NOMO-1 treated with DMSO at 0.1 percent for 48 hours (cell line): ENCODE results near the gene FAM163A.
A peak's percentile ranks its signal among the peaks of the same experiment; 100 is the strongest.

ENCODE experiments used
- DNase-seq: peaks from one replicate; lab custom pipeline; 2025; ENCODE audit not compliant: unreplicated experiment; lab: John Stamatoyannopoulos, UW

Gene FAM163A

DNA sequence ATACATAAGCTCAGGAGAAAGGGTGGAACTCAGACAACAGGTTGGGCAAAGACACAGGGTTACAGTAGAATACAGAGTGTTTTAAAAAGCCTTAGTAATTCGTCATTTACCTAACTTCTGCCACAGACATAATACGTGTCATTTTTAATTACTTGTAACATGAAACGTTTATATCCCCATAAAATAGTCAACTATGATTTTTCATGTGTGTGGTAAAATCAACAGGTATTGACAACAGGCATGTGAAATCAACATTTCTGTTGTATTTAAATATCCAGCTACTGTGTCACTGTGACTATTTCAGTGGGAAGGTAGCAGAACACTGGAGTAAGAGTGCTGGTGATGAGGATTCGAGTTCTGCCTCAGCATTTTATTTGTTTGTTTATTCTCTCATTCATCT, 5.7 kb downstream of the FAM163A start:
- no peak for DNase-seq

- DNase-seq, result no peak
These were observed 7.5 kb downstream of the FAM163A start for GRCh38 chr1:179750630-179751029.

- no peak for DNase-seq
These were observed 10.0 kb downstream of the FAM163A start for GRCh38 chr1:179753061-179753460.

DNA sequence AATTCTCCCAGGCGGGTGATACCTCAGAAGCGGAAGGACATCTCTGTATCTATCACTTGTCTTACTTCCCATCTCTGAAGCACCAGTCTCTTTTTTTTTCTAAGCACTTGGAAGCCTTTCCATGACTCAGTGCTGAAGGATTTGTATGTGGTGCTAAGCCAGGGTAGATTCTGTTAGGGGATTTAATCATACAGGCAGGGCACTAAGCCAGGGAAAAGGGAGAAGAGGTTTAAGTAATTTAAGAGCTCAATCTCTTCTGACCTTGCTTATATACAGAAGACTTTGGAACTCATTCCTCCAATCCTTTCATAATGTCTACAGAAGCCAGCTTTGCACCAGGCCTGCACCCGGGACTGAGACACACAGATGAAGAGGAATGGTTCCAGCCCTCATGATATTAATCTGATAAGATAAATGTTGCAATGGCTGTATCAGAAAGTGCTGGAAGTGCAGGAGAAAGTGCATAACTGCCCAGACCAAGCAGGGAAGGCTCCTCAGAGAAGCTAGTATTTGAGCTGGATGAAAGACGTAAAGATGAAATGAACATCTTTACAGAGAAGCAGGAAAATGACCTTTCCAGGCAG, 11.0 kb downstream of the FAM163A start:
- DNase-seq, result no peak

GRCh38 chr1:179757933-179758332, 14.8 kb downstream of the FAM163A start:
- DNase-seq, result no peak

- DNase-seq, result no peak
These were observed 17.4 kb downstream of the FAM163A start for GRCh38 chr1:179760521-179760920.

- no peak for DNase-seq
These were observed 18.2 kb downstream of the FAM163A start for GRCh38 chr1:179761296-179761695.

- no peak for DNase-seq
These were observed 19.0 kb downstream of the FAM163A start for GRCh38 chr1:179761846-179762640.

DNA sequence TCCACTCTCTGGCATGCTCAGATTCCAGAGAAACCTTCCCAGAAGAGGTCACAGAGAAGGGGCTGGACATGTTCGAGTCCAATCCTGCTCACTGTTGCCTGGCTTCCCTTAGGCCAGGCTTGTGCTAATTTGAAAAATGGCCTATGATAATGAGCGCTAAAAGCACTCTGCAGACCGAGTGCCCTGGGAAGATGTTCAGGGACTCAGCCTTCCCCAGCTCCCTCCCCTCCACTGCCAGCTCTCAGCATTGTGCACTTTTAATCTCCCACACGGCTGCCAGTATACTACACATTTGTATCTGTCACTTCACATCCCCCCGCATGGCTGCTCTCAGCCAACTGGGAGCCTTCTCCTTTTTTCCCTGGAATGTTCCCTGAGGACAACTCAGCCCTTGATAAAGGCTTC, 24.1 kb downstream of the FAM163A start:
- DNase-seq, result no peak

DNA sequence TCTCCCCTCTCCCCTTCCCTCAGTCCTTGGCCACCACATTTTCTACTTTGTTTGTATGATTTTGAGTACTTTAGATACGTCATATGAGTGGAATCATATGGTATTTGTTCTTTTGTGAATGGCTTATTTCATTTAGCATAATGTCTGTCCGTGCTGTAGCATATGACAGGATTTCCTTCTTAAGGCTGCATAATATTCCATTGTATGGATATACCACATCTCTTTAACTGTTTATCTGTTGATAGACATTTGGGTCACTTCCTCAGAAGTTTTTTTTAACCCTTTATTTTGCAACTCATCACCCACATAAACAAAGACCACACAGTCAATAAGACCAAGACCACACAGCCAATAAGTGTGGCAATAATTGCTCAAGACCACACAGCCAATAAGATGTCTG, 24.9 kb downstream of the FAM163A start:
- DNase-seq, result no peak

DNA sequence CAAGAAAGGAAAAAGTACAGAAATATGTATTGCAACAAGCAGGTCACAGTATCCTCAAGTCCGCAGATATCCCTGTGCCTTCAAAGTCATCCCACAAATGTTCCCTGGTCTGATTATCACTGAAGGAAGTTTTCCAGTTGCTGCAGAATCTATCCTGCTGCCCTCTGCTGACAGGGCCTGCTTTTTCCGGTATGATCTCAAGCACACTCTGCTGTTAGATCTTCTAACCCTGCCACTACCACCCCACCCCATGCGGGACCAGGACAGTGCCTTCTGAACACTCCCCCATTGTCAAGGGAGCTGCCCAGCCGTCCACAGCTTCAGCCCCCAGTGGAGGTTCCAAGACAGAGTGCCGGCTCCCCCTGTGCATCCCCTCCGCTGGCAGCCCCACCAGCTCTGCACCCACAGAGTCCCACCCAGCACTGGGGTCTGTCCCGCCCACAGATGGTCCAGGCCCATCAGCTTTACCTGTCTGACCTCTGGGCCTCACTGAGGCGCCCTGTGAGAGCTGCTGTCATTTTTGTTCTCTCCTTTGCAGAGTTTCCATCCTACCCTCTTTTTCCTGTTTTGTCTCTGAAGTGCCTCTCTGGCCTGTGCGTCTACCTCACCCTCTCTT, 27.9 kb downstream of the FAM163A start:
- no peak for DNase-seq

DNA sequence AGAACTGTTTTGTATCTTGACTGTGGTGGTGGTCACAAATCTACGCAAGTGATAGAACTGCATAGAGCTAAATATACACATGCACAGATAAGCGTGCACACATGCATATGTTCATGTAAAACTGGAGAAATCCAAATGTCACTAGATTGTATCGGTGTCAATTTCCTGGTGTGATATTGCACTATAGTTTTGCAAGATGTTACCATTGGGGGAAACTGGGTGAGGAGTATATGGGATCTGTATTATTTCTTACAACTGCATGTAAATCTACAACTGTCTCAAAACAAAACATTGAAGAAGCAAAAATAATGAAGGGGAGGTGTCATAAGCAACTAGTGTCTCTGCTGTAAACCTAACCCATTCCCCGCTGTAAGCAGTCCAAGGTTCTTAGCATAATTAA, 30.2 kb downstream of the FAM163A start:
- no peak for DNase-seq

DNA sequence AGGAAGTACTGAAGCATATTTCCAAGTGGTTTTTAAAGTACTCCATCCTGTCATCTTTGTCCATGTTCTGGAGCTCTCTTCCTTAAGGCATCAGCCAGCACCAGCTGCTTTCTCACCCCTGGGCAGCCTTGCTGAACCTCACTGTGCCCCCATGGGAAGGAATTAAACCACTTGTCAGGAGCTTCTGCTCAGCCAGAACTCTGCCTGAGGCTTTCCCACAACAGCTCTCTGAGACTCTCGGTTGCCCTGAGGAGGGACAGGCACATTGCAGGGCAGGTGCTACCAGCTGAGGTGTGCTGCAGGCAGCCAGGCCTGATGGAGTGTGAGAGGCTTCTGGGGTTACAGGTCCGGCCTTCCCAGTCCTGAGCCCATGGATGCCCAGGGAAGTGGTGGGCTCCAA, 30.9 kb downstream of the FAM163A start:
- no peak for DNase-seq

DNA sequence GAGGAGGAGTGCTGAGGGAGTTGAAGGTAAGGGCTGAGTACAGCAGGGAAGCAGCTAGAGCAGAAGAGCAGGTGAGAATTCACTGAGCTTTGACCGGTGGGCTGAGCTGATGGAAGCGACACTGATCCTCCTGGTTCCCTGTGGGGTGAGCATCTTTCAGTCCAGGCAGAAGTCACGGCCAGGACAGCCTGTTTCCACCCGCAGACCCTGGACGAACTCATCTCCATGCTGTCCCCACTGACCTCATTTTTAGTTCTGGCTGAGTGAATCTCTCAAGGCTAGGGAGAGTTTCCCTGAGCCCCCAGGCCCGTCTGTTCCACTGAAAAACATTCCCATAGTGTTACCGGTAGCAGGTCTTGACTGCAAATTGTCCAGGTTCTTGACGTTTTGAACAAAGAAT, 31.5 kb downstream of the FAM163A start:
- DNase-seq, result no peak

DNA sequence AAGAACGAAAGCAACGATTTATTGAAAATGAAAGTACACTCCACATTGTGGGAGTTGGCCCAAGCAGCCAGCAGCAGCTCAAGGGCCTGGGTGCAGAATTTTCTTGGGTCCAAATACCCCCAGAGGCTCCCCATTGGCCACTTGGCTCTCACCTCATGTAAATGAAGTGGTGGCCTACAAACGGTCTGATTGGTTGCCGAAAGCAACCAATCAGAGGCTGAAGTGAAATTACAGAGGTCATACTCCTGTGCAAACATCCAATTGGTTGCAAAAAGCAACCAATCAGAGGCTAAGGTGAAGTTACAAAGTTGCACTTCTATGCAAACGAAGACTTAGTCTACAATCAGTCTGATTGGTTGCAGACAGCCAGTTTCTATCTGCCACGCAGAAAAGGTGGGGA, 31.9 kb downstream of the FAM163A start:
- no peak for DNase-seq

- DNase-seq, result no peak
These were observed 33.7 kb downstream of the FAM163A start for GRCh38 chr1:179776831-179777230.

GRCh38 chr1:179777731-179778130, 34.6 kb downstream of the FAM163A start:
- DNase-seq, result no peak

DNA sequence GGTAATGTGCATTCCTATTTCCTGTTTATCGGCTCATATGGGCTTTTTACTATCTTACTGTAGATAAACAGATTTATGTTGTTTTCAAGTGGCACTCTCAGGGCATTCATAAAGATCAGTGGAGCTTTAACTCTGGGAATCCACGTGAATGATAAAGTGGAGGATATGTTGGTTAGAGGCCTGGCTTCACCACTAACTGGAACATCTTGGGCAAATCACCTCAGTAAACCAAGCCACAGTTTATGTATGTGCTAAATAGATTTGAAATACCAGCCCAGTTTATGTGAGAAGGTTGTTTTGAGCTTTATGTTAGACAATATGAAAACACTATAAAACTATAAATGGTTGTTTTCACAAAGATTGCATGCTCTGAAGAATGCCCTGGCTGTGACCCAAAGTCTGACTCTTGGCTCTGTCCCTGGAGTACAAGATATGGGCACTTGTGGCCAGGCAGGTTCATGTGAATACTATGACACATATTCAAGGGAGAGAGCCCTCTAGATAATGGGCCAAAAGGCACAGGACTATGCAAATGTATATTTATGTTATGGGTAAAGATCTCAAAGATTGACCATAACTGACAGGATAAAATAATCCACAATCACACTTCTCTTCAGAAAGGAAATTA, 36.7 kb downstream of the FAM163A start:
- DNase-seq, result no peak

GRCh38 chr1:179781962-179782361, 38.9 kb downstream of the FAM163A start:
- DNase-seq, result no peak

DNA sequence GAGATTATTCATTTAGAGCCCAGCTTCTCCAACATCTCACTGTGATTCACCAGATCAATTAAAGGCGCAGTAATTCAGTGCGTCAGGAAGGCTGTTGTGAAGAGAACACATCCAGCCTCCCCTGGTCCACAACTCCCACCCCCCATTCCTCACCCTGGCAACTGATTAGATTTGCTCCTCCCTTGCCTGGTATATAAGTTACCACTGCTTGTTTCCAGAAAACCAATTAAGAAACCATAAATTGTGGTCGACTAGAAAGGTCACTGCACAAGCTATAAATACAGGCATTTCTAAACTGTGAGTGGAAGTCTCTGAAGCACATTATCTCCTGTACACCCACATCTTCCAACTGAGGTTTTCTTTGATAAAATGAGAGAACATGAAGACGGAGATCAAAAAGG, 41.9 kb downstream of the FAM163A start:
- peak; percentile 69 for DNase-seq

GRCh38 chr1:179785728-179786127, 42.6 kb downstream of the FAM163A start:
- no peak for DNase-seq
